Measurements from ENCODE around the gene GNPTG. TPM values are rescaled to one million over a fixed set of nuclear protein-coding genes. Genes with fewer than 3 reads are reported as not detected.

Gene GNPTG
- total and polyA plus RNA-seq, 2 of the 13 experiments (the other 11 are each of a cell fraction or from before 2014, with no cell fraction given) = 22.7 to 71.1 TPM

- TF ChIP-seq AHDC1 (CRISPR knock-in tag; IDR thresholded peaks at IDR 0.05; ENCODE audit: borderline replicate concordance) (no peak), ZNF800 (CRISPR knock-in tag; IDR thresholded peaks at IDR 0.05) (no peak), ZFP36L2 (CRISPR knock-in tag; IDR thresholded peaks at IDR 0.05) (no peak), GLMP (CRISPR knock-in tag; IDR thresholded peaks at IDR 0.05; ENCODE audit: borderline replicate concordance) (no peak), ZHX1 (CRISPR knock-in tag; IDR thresholded peaks at IDR 0.05; ENCODE audit: low read depth) (peak; percentile 47; the same call in 1 of the 2 replicates), SNAPC2 (CRISPR knock-in tag; IDR thresholded peaks at IDR 0.05) (no peak; the same call in 1 of the 2 replicates), ZNF101 (CRISPR knock-in tag; IDR thresholded peaks at IDR 0.05; ENCODE audit: borderline replicate concordance, low read depth) (no peak), HOXD1 (CRISPR knock-in tag; IDR thresholded peaks at IDR 0.05) (peak; percentile 87), JUND (CRISPR knock-in tag; IDR thresholded peaks at IDR 0.05) (no peak; the same call in 1 of the 2 replicates), ZNF276 (CRISPR knock-in tag; IDR thresholded peaks at IDR 0.05; ENCODE audit: low read depth) (no peak), ZNF547 (CRISPR knock-in tag; IDR thresholded peaks at IDR 0.05) (no peak)
These were observed at the start of gene GNPTG, which contains the start of gene TSR3 (continued) for GRCh38 chr16:1351582-1352362.
